HepG2 (cell line): ENCODE data around the gene IGF2BP3. TPM values are rescaled to one million over a fixed set of nuclear protein-coding genes. Genes with fewer than 3 reads are reported as not detected.

Experiments
- AKNA ChIP-seq: sonication (generic); formaldehyde crosslinking; IDR thresholded peaks from 2 replicates; pipeline ENCODE4 v1.4.0; 2020; ENCODE audit warnings: missing genetic modification reagents, borderline replicate concordance
- ATM ChIP-seq: fragments of 450-650 bp; IDR thresholded peaks from 2 replicates; pipeline ENCODE4 v1.7.1; 2017; ENCODE audit warnings: mild to moderate bottlenecking, borderline replicate concordance
- CC2D1A ChIP-seq: sonication (generic); formaldehyde crosslinking; IDR thresholded peaks from 2 replicates; pipeline ENCODE4 v1.8.1; 2023; ENCODE audit warnings: mild to moderate bottlenecking, missing genetic modification reagents
- FOXK1 ChIP-seq: sonication (generic); formaldehyde crosslinking; IDR thresholded peaks from 2 replicates; pipeline ENCODE4 v1.4.0; 2020; ENCODE audit warnings: low read depth, missing genetic modification reagents, borderline replicate concordance
- HMGA1 ChIP-seq: sonication (generic); formaldehyde crosslinking; conservative IDR thresholded peaks from 2 replicates; pipeline ENCODE4 v1.4.0; 2020; ENCODE audit warnings: missing genetic modification reagents
- HNRNPK ChIP-seq: fragments of 200-400 bp; formaldehyde crosslinking; IDR thresholded peaks from 2 replicates; pipeline ENCODE4 v1.6.1; 2018; ENCODE audit warnings: low read length, low read depth, moderate library complexity, mild to moderate bottlenecking; ENCODE audit not compliant: poor library complexity, severe bottlenecking
- HOXA9 ChIP-seq: sonication (generic); formaldehyde crosslinking; IDR thresholded peaks from 2 replicates; pipeline ENCODE4 v1.8.1; 2022; ENCODE audit warnings: missing genetic modification reagents, mild to moderate bottlenecking, moderate library complexity, borderline replicate concordance
- MIXL1 ChIP-seq: IDR thresholded peaks from 2 replicates; pipeline ENCODE4 v1.6.1; 2016
- RARA ChIP-seq: IDR thresholded peaks from 2 replicates; pipeline ENCODE4 v1.6.1; 2016; ENCODE audit warnings: missing genetic modification reagents, missing compliant biosample characterization
- SNAPC2 ChIP-seq: sonication (generic); formaldehyde crosslinking; IDR thresholded peaks from 2 replicates; pipeline ENCODE4 v1.8.1; 2022; ENCODE audit warnings: mild to moderate bottlenecking, missing genetic modification reagents
- TGIF2 ChIP-seq: IDR thresholded peaks from 2 replicates; pipeline ENCODE4 v1.6.1; 2016; ENCODE audit warnings: control low read depth, missing compliant biosample characterization
- ZNF138 ChIP-seq: sonication (generic); formaldehyde crosslinking; IDR thresholded peaks from 2 replicates; pipeline ENCODE4 v1.5.0; 2020; ENCODE audit warnings: mild to moderate bottlenecking, low read depth, missing genetic modification reagents
- ZNF350 ChIP-seq: sonication (generic); formaldehyde crosslinking; IDR thresholded peaks from 2 replicates; pipeline ENCODE4 v1.4.0; 2020; ENCODE audit warnings: mild to moderate bottlenecking, low read depth, missing genetic modification reagents, borderline replicate concordance
- ZNF644 ChIP-seq: IDR thresholded peaks from 2 replicates; pipeline ENCODE4 v1.6.1; 2016; ENCODE audit warnings: low read depth
- ZNF768 ChIP-seq: sonication (generic); formaldehyde crosslinking; IDR thresholded peaks from 2 replicates; pipeline ENCODE4 v1.4.0; 2020; ENCODE audit warnings: missing genetic modification reagents
- ZNF788 ChIP-seq: sonication (generic); formaldehyde crosslinking; IDR thresholded peaks from 2 replicates; pipeline ENCODE4 v1.5.0; 2020; ENCODE audit warnings: mild to moderate bottlenecking, missing genetic modification reagents, borderline replicate concordance
- ZNF792 ChIP-seq: IDR thresholded peaks from 2 replicates; pipeline ENCODE4 v1.6.1; 2016
- polyA plus RNA-seq, 8 experiments: library from polyadenylated mRNA; depleted of rRNA in 3 of 8; stranded (reverse) in 7 of 8; unstranded in 1 of 8; fragments of >200 nt; fragmentation: Illumina TruSeq in 4 of 8; extraction: Trizol in 4 of 8; gene quantifications; 2 replicates each; pipeline versions ENCODE4 v1.2.1 to v1.2.3, GENCODE V29; 2011 to 2016; ENCODE audit warnings: low read depth in 4 of 8, missing spikeins in 1 of 8, mixed read lengths in 1 of 8; ENCODE audit not compliant: insufficient read depth in 1 of 8
- total RNA-seq, 5 experiments: library from RNA; depleted of rRNA; stranded (reverse); fragments of >200 nt; fragmentation: Illumina TruSeq; extraction: Trizol; gene quantifications; 2 replicates each; pipeline ENCODE4 v1.2.3, GENCODE V29; 2016; ENCODE audit warnings: low read depth in 1 of 5
- TF ChIP-seq, protein P1 (sequence below): sonication (generic); formaldehyde crosslinking; conservative IDR thresholded peaks from 2 replicates; pipeline ENCODE4 v1.8.1; 2023; ENCODE audit warnings: missing genetic modification reagents
- TF ChIP-seq, protein P2 (sequence below): sonication (generic); formaldehyde crosslinking; IDR thresholded peaks from 2 replicates; pipeline ENCODE4 v1.8.1; 2023; ENCODE audit warnings: mild to moderate bottlenecking, missing genetic modification reagents
- TF ChIP-seq, protein P3 (sequence below): sonication (generic); formaldehyde crosslinking; IDR thresholded peaks from 2 replicates; pipeline ENCODE4 v1.4.0; 2020; ENCODE audit warnings: missing genetic modification reagents

IGF2BP3 gene
- total and polyA plus RNA-seq, 2 of the 13 experiments (the other 11 are each of a cell fraction or from before 2014, with no cell fraction given), result 37.7 to 39.5 TPM

GRCh38 chr7:23293500-23294073, 176.7 kb downstream of the IGF2BP3 start (continued):
- TF ChIP-seq, protein P1, sequence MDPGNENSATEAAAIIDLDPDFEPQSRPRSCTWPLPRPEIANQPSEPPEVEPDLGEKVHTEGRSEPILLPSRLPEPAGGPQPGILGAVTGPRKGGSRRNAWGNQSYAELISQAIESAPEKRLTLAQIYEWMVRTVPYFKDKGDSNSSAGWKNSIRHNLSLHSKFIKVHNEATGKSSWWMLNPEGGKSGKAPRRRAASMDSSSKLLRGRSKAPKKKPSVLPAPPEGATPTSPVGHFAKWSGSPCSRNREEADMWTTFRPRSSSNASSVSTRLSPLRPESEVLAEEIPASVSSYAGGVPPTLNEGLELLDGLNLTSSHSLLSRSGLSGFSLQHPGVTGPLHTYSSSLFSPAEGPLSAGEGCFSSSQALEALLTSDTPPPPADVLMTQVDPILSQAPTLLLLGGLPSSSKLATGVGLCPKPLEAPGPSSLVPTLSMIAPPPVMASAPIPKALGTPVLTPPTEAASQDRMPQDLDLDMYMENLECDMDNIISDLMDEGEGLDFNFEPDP (CRISPR knock-in tag), result no peak
- TF ChIP-seq TGIF2 (peak; percentile 49; the same call in 1 of the 2 replicates), HOXA9 (CRISPR knock-in tag) (no peak), SNAPC2 (CRISPR knock-in tag) (0 out of 2 replicates have a peak, but pooled peaks have one; percentile 54), ZNF644 (CRISPR knock-in tag) (peak; percentile 98), ZNF788 (peak; percentile 76; the same call in 1 of the 2 replicates), FOXK1 (CRISPR knock-in tag) (no peak), HMGA1 (CRISPR knock-in tag) (no peak), HNRNPK (no peak), MIXL1 (CRISPR knock-in tag) (0 out of 2 replicates have a peak, but pooled peaks have one; percentile 35), AKNA (CRISPR knock-in tag) (no peak), ZNF138 (no peak), ZNF792 (CRISPR knock-in tag) (peak; percentile 41; the same call in 1 of the 2 replicates), CC2D1A (CRISPR knock-in tag) (peak; percentile 89; the same call in 1 of the 2 replicates), ZNF350 (peak; percentile 79; the same call in 1 of the 2 replicates), ATM (no peak), ZNF768 (peak; percentile 52; the same call in 1 of the 2 replicates), RARA (peak; percentile 57)
- TF ChIP-seq, protein P2, sequence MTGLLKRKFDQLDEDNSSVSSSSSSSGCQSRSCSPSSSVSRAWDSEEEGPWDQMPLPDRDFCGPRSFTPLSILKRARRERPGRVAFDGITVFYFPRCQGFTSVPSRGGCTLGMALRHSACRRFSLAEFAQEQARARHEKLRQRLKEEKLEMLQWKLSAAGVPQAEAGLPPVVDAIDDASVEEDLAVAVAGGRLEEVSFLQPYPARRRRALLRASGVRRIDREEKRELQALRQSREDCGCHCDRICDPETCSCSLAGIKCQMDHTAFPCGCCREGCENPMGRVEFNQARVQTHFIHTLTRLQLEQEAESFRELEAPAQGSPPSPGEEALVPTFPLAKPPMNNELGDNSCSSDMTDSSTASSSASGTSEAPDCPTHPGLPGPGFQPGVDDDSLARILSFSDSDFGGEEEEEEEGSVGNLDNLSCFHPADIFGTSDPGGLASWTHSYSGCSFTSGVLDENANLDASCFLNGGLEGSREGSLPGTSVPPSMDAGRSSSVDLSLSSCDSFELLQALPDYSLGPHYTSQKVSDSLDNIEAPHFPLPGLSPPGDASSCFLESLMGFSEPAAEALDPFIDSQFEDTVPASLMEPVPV (CRISPR knock-in tag), result no peak
- TF ChIP-seq, protein P3, sequence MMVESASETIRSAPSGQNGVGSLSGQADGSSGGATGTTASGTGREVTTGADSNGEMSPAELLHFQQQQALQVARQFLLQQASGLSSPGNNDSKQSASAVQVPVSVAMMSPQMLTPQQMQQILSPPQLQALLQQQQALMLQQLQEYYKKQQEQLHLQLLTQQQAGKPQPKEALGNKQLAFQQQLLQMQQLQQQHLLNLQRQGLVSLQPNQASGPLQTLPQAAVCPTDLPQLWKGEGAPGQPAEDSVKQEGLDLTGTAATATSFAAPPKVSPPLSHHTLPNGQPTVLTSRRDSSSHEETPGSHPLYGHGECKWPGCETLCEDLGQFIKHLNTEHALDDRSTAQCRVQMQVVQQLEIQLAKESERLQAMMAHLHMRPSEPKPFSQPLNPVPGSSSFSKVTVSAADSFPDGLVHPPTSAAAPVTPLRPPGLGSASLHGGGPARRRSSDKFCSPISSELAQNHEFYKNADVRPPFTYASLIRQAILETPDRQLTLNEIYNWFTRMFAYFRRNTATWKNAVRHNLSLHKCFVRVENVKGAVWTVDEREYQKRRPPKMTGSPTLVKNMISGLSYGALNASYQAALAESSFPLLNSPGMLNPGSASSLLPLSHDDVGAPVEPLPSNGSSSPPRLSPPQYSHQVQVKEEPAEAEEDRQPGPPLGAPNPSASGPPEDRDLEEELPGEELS (CRISPR knock-in tag), result peak; percentile 96
